ENCODE data around the gene PIK3IP1. TPM values are rescaled to one million over a fixed set of nuclear protein-coding genes. Genes with fewer than 3 reads are reported as not detected.

The PIK3IP1 gene
- total and polyA plus RNA-seq, 7 donors = 2.0 to 11.6 (median 7.4) TPM

- Histone ChIP-seq H3K4me1 (no peaks in the 10 kb centered on the region), H3K27ac (no peak overlapping the region), H3K9me3 (no peaks in the 10 kb centered on the region), H3K27me3 (ENCODE audit: insufficient read depth in 3 of 3, low read length in 2 of 3) (no peaks in the 10 kb centered on the region), H3K4me3 (no peak overlapping the region), H3K36me3 (ENCODE audit: insufficient read depth in 1 of 2, low read depth in 1 of 2) (peaks cover 0 to 95% of the 10 kb centered on the region in 2 donors)
- 81 to 91% (median 86%) methylated on average over 5 of the region's 5 CpGs for WGBS, 3 donors
- intact Hi-C loops (cut with DNase I) = loop anchor here in 1 of 2 donors (10.0 kb wide), 1 partner anchor 173 kb away; the partner anchor contains the start of gene SELENOM
- ATAC-seq = no peak
- TF ChIP-seq CTCF (IDR thresholded peaks at IDR 0.05) = no peak
- no peak for DNase-seq
Measured at GRCh38 chr22:31277741-31278140, 14.5 kb downstream of the PIK3IP1 start.

- Histone ChIP-seq H3K36me3 (ENCODE audit: insufficient read depth in 1 of 2, low read depth in 1 of 2) (peaks cover 0 to 94% of the 10 kb centered on the region in 2 donors), H3K27me3 (ENCODE audit: insufficient read depth in 3 of 3, low read length in 2 of 3) (no peaks in the 10 kb centered on the region), H3K4me3 (no peak overlapping the region), H3K27ac (no peak overlapping the region), H3K9me3 (no peaks in the 10 kb centered on the region), H3K4me1 (no peaks in the 10 kb centered on the region)
- ATAC-seq (no peak), DNase-seq (no peak)
- intact Hi-C loops (cut with DNase I) = loop anchor here in 1 of 2 donors (10.0 kb wide), 1 partner anchor 172 kb away; the partner anchor contains the start of gene SELENOM
- WGBS, 3 donors = 94 to 97% (median 95%) methylated on average over 44 to 69 of the region's 69 CpGs
- no peak for TF ChIP-seq CTCF (IDR thresholded peaks at IDR 0.05)
Measured at GRCh38 chr22:31276426-31277167, 15.7 kb downstream of the PIK3IP1 start.

- H3K4me3 ChIP-seq = no peak overlapping the region
- no peaks in the 10 kb centered on the region for H3K4me1 ChIP-seq
- H3K36me3 ChIP-seq (ENCODE audit: insufficient read depth in 1 of 2, low read depth in 1 of 2) = peaks cover 0 to 94% of the 10 kb centered on the region in 2 donors
- no peak for ATAC-seq
- no peak overlapping the region for H3K27ac ChIP-seq
- TF ChIP-seq CTCF (IDR thresholded peaks at IDR 0.05) = no peak
- no peaks in the 10 kb centered on the region for H3K9me3 ChIP-seq
- no peaks in the 10 kb centered on the region for H3K27me3 ChIP-seq (ENCODE audit: insufficient read depth in 3 of 3, low read length in 2 of 3)
- intact Hi-C loops (cut with DNase I) = loop anchor here in 1 of 2 donors (10.0 kb wide), 1 partner anchor 171 kb away; the partner anchor contains the start of gene SELENOM
- DNase-seq = no peak
- WGBS, 3 donors = 75 to 78% (median 77%) methylated on average over 5 of the region's 5 CpGs
Measured at GRCh38 chr22:31275576-31275975, 16.7 kb downstream of the PIK3IP1 start.

GRCh38 chr22:31275018-31275417 lies 17.3 kb downstream of the PIK3IP1 start:
- 86 to 90% (median 87%) methylated on average over 6 of the region's 6 CpGs for WGBS, 3 donors
- intact Hi-C loops (cut with DNase I) = loop anchor here in 1 of 2 donors (10.0 kb wide), 1 partner anchor 170 kb away; the partner anchor contains the start of gene SELENOM
- no peak for DNase-seq
- Histone ChIP-seq H3K9me3 (no peaks in the 10 kb centered on the region), H3K27ac (no peak overlapping the region), H3K27me3 (ENCODE audit: insufficient read depth in 3 of 3, low read length in 2 of 3) (no peaks in the 10 kb centered on the region), H3K4me1 (no peaks in the 10 kb centered on the region), H3K36me3 (ENCODE audit: insufficient read depth in 1 of 2, low read depth in 1 of 2) (peaks cover 0 to 91% of the 10 kb centered on the region in 2 donors), H3K4me3 (no peak overlapping the region)
- TF ChIP-seq CTCF (IDR thresholded peaks at IDR 0.05) = no peak
- no peak for ATAC-seq

Data from psoas muscle (tissue), 8 donors.